ENCODE measurements around the gene SAMD4A.
A peak's percentile ranks its signal among the peaks of the same experiment; 100 is the strongest.

SAMD4A gene

DNA sequence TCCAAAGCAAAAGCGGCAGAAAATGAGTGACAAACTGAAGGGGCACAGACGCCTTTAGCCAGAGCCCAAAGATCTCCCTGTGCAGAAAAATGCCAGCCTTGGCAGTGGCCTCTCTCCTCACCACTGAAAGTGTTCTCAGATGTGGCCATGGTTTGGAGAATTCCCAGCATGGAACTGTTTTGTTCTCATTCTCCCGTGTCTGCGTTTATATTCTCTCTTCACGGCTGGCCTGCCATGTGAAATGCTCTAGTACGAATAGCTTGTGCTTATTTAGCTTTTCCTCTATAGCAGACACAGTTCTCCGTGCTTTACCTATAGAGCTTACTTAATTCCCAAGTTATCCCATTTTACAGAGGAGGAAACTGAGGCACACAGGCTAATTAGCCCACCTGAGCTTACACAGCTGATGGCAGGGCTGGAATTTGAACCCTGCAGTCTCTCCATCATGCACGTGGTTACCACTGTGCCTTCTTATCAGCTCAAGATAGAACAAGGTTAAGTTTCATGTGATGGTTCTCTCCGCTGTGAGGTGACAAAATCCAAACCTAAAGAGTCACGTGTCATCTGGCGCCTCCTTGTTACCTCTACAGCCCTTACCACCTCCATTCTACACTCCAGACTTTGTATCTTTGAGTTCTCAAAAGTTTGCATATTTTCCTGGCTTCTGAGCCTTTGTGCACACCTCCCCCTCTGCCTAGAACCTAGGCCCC lies 194.1 kb downstream of the SAMD4A start:
- no peak for DNase-seq (ENCODE audit: low read depth in 2 of 2)

DNA sequence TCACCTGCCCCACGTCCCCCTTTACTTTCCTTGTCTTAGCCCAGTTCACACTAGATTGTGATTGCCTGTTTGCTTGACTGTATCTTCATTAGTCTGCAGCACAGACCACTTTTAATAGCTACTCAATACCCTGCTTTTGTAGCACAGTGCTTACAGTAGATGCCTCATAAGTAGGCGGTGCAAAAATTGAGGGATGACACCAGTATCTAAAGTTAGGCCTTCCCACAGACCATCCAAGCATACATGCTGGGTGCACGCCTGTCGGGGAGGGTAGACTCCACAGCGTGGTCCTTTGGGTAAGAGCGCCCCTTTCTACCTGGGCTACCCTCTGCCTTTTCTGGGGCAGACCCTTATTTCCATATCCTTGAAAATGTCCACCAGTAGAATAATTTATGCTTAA lies 194.9 kb downstream of the SAMD4A start:
- DNase-seq (ENCODE audit: low read depth in 2 of 2), result no peak

GRCh38 chr14:54762296-54762695 lies 195.4 kb downstream of the SAMD4A start:
- DNase-seq (ENCODE audit: low read depth in 2 of 2), result no peak

DNA sequence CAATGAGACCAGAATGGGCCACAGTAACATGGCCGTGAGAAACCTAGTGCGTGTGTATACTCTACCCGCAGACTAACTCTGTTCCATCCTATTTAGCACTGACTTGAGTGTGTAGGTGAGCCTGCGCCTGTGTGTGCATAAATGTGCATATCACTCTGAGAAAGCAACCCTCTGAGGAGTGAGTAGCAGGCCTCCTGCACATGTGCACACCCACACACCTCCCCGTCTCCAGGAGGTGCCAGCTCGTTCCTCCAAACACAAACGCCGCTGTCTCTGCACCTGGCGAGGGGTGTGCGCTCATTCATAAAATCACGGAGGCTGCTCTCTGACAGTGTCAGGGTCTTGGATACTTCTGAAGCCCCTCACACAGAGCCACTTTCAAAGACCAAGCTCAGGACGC lies 196.8 kb downstream of the SAMD4A start:
- DNase-seq (ENCODE audit: low read depth in 2 of 2), result no peak

GRCh38 chr14:54766276-54767138 lies 199.6 kb downstream of the SAMD4A start:
- no peak for DNase-seq (ENCODE audit: low read depth in 2 of 2)

DNA sequence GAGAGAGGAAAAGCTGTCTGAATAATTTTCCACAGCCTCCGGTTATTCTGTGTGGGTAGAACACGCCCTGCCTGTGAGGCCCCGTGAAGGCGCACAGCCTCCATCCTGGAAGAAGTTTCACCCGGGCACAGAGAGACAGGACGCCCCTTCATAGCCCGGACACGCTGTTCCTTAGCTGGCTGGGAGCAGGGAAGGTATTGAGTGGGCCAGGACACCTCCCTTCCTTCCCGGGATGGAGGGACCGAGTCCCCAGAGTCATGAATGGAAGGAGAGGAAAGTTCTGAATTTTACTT lies 200.2 kb downstream of the SAMD4A start:
- DNase-seq (ENCODE audit: low read depth in 2 of 2), result no peak

DNA sequence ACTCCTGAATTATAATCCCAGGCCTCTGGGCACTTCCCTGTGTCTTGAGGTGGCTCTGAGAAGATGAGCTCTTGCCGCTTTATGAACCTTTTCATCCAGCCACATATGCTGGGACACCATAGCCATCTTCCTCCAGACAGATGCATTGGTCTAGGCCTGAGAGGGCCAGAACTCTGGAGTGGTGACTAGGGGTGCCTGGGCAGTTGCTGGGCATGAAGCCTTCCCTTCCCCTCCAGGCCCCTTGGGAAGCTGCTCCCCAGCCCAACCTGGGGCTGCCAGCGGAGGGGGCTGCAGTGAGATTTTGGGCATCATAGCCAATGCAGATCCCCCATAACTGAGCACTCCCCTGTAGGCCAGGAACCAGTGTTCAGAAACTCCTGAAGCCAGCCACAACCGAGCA lies 200.5 kb downstream of the SAMD4A start:
- no peak for DNase-seq (ENCODE audit: low read depth in 2 of 2)

- no peak for DNase-seq (ENCODE audit: low read depth in 2 of 2)
These were observed 201.7 kb downstream of the SAMD4A start for GRCh38 chr14:54768501-54769129.

DNA sequence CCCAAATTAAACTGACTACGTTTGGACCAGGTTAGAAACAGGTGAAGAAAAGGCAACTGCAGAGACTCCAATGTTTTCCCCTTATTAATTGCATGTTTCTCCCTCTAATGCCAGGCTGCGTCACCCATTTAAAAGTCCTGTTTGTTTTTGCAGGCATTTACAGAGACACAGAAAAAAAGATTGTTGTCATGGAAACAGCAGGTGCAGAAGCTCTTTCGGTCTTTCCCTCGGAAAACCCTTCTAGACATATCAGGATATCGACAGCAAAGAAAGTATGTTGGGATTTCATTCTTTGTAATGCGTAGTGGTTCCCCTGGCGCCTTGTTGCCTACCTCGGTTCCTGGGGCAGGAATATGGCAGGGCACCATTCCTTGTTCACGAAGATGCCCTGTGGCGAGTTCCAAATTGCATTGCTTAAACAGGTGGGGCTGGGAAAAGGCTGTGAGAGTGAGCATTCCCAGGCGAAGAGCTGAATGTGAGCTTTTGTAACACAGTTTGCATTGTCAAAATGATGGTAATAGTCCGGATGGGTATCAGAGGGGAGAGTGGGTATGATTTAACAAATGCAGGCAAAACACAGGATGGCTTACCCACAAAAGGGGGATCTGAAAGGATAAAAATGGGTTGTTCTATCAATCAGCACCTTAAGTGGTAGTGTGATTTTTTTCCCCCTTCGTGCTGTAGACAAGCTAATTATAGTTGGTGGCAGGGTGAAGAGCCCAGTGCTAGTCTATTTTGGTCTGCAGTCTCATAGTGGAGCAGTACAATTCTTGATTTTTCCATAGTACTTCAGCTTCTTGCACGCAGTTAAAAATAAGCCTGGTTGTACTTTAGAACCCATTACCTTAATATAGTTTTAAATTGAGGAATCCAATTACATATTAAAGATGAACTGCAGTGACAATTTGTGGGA lies 203.3 kb downstream of the SAMD4A start:
- DNase-seq (ENCODE audit: low read depth in 2 of 2), result no peak

GRCh38 chr14:54771411-54772027 lies 204.6 kb downstream of the SAMD4A start:
- no peak for DNase-seq (ENCODE audit: low read depth in 2 of 2)

- DNase-seq (ENCODE audit: low read depth in 2 of 2), result no peak
These were observed 205.5 kb downstream of the SAMD4A start for GRCh38 chr14:54772451-54772881.

DNA sequence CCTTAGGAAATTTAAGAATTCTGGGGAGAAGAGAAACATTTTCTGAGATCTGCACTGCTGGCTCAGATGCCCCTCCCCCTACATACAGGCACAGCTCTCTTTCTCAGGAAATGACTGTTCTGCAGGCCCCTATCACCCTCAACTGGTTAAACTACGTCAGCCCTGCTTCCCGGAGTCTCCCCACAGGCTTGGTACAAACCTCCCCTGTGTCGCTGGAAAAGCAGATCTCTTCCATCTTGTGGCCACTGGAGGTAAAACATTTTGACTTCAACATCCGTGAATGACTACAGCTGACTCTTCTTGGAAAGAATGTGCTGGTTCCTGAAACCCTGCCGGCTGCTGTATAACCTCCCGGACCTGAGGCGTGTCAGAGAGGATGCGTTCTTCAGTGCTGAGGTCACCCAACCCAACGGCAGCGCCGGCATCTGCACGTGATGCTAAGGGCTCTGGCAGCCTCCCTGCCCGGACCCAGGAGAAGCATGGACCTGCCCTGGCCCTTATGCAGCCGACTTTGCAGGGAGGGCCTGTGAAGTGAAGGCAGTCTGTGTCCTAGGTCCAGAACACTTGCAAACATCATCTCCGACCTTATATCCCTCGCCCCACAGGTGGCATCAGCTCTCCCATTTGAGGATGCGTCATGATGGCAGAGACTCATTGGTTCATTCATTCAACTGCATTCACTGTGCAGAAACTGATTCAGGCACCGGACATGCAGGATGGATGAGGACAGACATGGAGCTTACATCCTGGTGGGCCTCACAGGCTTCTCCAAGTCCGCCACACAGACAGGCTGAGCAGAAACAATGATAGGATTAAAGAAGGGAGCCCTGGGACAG lies 206.5 kb downstream of the SAMD4A start:
- peak in 1 of 2 donors; percentile 30 for DNase-seq (ENCODE audit: low read depth in 2 of 2)

DNA sequence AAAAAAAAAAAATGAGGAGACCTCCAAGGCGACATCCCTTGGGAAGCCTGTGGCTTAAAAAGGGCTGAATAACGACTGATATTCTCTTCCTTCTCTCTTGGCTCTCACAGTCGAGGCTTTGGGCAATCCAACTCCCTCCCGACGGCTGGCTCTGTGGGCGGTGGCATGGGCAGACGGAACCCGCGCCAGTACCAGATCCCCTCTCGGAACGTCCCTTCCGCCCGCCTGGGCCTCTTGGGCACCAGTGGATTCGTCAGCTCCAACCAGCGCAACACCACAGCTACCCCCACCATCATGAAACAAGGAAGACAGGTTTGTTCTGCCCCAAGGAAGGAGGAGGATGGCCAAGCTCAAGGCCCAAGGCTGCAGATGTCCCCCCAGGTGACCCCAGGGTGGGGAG lies 207.9 kb downstream of the SAMD4A start:
- no peak for DNase-seq (ENCODE audit: low read depth in 2 of 2)

DNA sequence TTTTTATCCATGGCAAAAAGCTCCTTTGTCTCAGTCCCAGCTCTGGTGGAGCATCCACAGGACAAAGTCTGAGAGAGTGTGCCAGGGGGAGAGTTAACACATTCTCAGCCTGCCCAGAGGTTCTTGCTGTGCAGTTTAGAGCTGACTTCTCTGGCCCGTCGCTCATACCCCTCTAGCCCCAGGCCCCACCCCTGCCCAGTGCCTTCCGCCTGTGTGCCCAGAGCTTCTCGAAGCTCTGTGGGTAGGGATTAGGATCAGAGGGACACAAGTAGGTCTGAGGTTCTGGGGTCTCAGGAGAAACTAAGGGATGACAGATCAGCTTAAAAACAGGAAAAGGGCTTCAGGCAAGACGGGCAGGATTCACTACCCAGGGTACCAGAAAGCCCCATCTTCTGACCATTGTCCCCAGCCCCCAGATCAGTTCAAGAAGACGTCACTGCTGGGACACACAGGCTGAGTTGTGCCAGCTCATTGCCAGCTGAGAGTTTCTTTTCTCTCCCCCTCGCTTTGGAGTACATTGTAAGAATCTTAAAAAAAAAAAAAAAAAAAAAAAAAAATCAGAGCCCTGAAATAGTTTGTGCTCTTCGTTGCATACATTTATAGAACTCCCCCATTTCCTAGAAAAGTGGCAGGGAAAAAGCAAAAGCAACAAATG lies 208.7 kb downstream of the SAMD4A start:
- no peak for DNase-seq (ENCODE audit: low read depth in 2 of 2)

DNA sequence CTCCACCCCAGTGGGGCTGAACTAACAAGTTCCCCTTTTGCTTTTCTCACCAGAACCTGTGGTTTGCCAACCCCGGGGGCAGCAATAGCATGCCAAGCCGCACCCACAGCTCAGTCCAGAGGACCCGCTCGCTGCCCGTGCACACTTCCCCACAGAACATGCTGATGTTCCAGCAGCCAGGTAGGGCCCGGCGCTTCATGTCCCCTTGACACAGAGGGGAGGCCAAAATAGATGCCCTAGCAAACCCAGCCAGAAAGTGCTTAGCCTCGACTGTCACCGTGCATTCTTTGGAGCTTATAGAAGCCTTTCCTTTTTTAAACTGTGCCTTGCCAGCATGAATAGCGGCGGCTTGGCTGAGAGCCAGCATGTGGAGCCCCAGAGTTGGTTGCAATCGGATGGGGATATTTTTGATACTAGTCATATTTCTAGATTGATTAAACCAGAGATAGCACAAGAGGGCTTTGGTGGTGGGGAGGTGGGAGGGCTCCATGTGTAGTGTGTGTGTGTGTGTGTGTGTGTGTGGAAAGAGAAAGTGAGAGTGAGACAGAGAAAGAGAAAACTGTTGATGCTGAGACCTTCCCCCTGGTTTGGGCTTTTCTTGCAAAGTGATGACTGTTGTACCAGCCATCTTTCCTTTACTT lies 209.6 kb downstream of the SAMD4A start:
- peak in 1 of 2 donors; percentile 65 for DNase-seq (ENCODE audit: low read depth in 2 of 2)

- DNase-seq (ENCODE audit: low read depth in 2 of 2), result no peak
These were observed 210.5 kb downstream of the SAMD4A start for GRCh38 chr14:54777395-54777794.

DNA sequence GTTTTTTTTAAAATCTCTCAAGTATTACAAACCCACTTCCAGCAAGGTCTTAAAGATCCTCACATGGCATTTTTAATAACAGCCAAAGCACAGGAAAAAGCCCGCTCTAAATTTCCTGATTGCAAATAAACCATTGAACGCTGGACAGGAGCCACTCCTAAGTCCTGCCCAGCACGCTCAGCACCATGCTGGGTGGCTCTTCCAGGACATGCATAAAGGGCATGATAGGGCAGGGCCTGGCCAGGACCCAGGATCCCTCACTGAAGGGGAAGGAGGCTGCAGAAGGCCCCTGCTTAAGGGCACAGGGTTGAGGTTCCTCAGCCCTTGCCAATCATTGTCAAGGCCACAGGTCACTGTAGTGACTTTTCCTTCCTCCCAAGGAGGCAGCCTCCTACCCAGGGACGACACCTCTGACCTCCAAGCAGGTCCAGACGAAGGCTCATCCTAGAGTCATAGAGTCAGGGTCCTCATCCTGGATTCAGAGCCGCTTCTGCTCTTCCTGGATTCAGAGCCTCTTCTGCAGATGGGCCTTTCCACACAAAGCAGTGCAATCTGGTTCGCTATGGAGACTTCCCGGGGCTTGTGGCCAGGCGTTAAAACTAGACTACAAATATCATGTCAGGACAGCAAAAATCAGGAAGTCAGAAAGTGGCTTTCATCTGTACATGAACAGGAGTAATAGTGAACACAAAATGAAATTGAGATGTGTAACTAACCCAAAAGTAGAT lies 211.9 kb downstream of the SAMD4A start:
- DNase-seq (ENCODE audit: low read depth in 2 of 2), result no peak

DNA sequence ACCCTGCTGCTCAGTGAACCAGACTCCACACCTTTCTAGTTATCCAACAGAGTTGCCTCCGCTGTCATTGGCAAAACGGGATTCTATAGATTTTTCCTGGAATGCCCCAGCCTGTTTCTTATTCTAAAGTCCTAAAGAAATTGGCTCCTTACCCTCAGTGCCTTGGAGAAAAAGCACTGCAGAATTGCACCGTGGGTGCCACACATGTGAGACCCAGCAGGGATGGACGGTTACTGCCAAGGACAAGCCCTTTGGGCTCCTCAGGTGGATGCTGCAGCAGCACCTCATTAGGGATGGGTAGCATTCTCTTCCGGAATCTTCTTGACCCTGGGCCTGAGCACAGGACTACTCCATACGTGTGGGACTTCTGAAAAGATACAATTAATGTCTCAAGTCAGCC lies 214.2 kb downstream of the SAMD4A start:
- DNase-seq (ENCODE audit: low read depth in 2 of 2), result no peak

Data from stimulated activated CD4-positive, alpha-beta T cell treated with anti-CD3 and anti-CD28 coated beads, Interleukin-1b, Interleukin-23, amount 100 ng/mL, for 1 hour (primary cell).